HEK293T (cell line): ENCODE results near the gene ANKRD12.

Experiments
- CTCF ChIA-PET: fragments of 350-600 bp; formaldehyde crosslinking; extraction: SDS; loops from one replicate; lab custom pipeline; 2021; ENCODE audit warnings: antibody characterized with exemption, inconsistent platforms; lab: Yijun Ruan, JAX
- POLR2A ChIA-PET: fragments of 350-600 bp; formaldehyde crosslinking; extraction: SDS; loops from one replicate; lab custom pipeline; 2020; ENCODE audit warnings: antibody characterized with exemption, inconsistent platforms; lab: Yijun Ruan, JAX
- DNase-seq: peaks from one replicate; pipeline ENCODE4 v3.0.0; 2012; ENCODE audit warnings: mixed read lengths; ENCODE audit errors: extremely low spot score
- ARNT ChIP-seq: fragments of 450-650 bp; IDR thresholded peaks from 2 replicates; pipeline ENCODE4 v1.6.1; 2017; ENCODE audit warnings: mild to moderate bottlenecking
- BHLHE40 ChIP-seq: fragments of 450-650 bp; IDR thresholded peaks from 2 replicates; pipeline ENCODE4 v1.6.1; 2016; ENCODE audit warnings: mild to moderate bottlenecking, moderate library complexity, borderline replicate concordance
- CTBP1 ChIP-seq: fragments of 450-650 bp; IDR thresholded peaks from 2 replicates; pipeline ENCODE4 v1.6.1; 2016; ENCODE audit warnings: borderline replicate concordance
- ELF4 ChIP-seq: fragments of 450-650 bp; IDR thresholded peaks from 2 replicates; pipeline ENCODE4 v1.6.1; 2017; ENCODE audit warnings: antibody characterized with exemption
- FOXA1 ChIP-seq: fragments of 450-650 bp; IDR thresholded peaks from 2 replicates; pipeline ENCODE4 v1.6.1; 2016; ENCODE audit warnings: mild to moderate bottlenecking
- FOXK2 ChIP-seq: fragments of 450-650 bp; IDR thresholded peaks from 2 replicates; pipeline ENCODE4 v1.6.1; 2016; ENCODE audit warnings: mild to moderate bottlenecking
- FOXM1 ChIP-seq: fragments of 450-650 bp; IDR thresholded peaks from 2 replicates; pipeline ENCODE4 v1.6.1; 2017; ENCODE audit warnings: mild to moderate bottlenecking, borderline replicate concordance
- HDGF ChIP-seq: fragments of 450-650 bp; IDR thresholded peaks from 2 replicates; pipeline ENCODE4 v1.6.1; 2017; ENCODE audit warnings: antibody characterized with exemption, borderline replicate concordance
- L3MBTL2 ChIP-seq: fragments of 450-650 bp; conservative IDR thresholded peaks from 2 replicates; pipeline ENCODE4 v1.6.1; 2016; ENCODE audit warnings: mild to moderate bottlenecking
- LEF1 ChIP-seq: fragments of 450-650 bp; IDR thresholded peaks from 2 replicates; pipeline ENCODE4 v1.6.1; 2017; ENCODE audit warnings: mild to moderate bottlenecking, borderline replicate concordance
- NFRKB ChIP-seq: fragments of 450-650 bp; IDR thresholded peaks from 2 replicates; pipeline ENCODE4 v1.6.1; 2016; ENCODE audit warnings: mild to moderate bottlenecking, moderate library complexity
- SP1 ChIP-seq: fragments of 450-650 bp; IDR thresholded peaks from 2 replicates; pipeline ENCODE4 v1.6.1; 2017
- SUZ12 ChIP-seq: fragments of 450-650 bp; IDR thresholded peaks from 2 replicates; pipeline ENCODE4 v1.6.1; 2016; ENCODE audit warnings: mild to moderate bottlenecking
- TARDBP ChIP-seq: fragments of 450-650 bp; IDR thresholded peaks from 2 replicates; pipeline ENCODE4 v1.6.1; 2016
- ZNF384 ChIP-seq: fragments of 450-650 bp; IDR thresholded peaks from 2 replicates; pipeline ENCODE4 v1.6.1; 2016
- TF ChIP-seq, protein P1 (sequence below): fragments of 450-650 bp; IDR thresholded peaks from 2 replicates; pipeline ENCODE4 v1.6.1; 2016

The ANKRD12 gene

DNA sequence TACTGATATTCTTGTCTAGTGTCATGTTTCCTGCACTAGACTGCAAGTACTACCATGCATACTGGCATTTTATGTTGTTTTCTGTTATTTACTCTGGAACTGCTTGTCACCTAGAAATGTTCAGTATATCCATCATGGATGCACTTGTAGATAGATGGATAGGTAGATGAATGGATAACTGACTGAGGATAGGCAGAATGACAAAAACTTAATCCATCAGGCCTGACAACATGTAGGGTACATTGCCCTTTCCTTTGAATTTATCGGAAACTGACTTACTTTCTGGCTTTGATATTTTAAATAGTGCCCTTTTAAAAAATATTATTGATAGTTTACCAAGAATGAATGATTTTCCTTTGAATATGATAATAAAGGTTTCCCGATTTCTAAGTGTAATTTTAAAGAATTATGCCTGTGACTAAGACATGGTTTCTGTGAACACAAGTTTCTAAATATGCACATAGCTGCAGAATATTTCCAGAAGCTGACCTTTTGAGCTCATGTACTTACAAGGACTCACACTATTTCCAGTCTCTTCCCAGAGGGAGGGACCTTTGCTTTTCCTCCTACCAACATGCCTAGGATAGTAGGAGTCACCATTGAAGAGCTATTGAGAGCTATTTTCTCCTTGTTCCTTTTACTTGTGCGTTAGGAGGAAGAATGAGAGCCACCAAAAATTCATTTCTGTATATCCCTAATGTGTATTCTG, 81.3 kb downstream of the ANKRD12 start:
- CTCF ChIA-PET: no interaction called here
- TF ChIP-seq ARNT: no peak
- TF ChIP-seq FOXM1: no peak
- no peak for TF ChIP-seq TARDBP
- no peak for TF ChIP-seq ELF4
- no peak for TF ChIP-seq HDGF
- no peak for TF ChIP-seq FOXK2
- TF ChIP-seq L3MBTL2: no peak
- TF ChIP-seq ZNF384: no peak
- TF ChIP-seq LEF1: no peak
- no peak for TF ChIP-seq NFRKB
- POLR2A ChIA-PET: no interaction called here
- no peak for DNase-seq

DNA sequence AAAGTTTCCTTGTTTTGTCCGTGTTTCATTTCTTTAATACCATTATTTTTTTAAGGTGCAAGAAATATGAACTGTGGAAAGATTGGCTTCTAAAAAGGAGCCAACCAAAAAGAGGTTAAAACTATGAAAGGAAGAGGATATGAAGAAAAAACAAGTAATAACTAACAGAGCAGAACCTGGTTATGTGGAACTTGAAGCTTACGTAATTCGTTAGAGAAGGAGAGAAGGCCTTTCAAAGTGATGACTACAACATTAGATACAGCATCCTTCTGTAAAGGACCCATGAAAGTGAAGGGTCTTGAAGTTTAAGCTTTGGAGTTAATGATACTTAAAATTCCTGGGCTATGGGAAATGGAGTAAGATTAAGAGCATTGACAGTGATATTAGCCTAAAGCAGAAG, 84.5 kb downstream of the ANKRD12 start:
- ChIA-PET CTCF (no interaction called here), POLR2A (no interaction called here)
- no peak for TF ChIP-seq ZNF384
- TF ChIP-seq FOXK2: no peak
- TF ChIP-seq, protein P1, sequence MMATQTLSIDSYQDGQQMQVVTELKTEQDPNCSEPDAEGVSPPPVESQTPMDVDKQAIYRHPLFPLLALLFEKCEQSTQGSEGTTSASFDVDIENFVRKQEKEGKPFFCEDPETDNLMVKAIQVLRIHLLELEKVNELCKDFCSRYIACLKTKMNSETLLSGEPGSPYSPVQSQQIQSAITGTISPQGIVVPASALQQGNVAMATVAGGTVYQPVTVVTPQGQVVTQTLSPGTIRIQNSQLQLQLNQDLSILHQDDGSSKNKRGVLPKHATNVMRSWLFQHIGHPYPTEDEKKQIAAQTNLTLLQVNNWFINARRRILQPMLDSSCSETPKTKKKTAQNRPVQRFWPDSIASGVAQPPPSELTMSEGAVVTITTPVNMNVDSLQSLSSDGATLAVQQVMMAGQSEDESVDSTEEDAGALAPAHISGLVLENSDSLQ: no peak
- TF ChIP-seq FOXA1: no peak
- TF ChIP-seq ELF4: no peak
- no peak for TF ChIP-seq L3MBTL2
- no peak for TF ChIP-seq SP1
- no peak for TF ChIP-seq ARNT
- TF ChIP-seq LEF1: no peak
- TF ChIP-seq SUZ12: no peak
- no peak for TF ChIP-seq FOXM1
- TF ChIP-seq TARDBP: no peak
- no peak for TF ChIP-seq BHLHE40
- no peak for TF ChIP-seq HDGF
- TF ChIP-seq NFRKB: no peak
- TF ChIP-seq CTBP1: no peak
- DNase-seq: no peak

DNA sequence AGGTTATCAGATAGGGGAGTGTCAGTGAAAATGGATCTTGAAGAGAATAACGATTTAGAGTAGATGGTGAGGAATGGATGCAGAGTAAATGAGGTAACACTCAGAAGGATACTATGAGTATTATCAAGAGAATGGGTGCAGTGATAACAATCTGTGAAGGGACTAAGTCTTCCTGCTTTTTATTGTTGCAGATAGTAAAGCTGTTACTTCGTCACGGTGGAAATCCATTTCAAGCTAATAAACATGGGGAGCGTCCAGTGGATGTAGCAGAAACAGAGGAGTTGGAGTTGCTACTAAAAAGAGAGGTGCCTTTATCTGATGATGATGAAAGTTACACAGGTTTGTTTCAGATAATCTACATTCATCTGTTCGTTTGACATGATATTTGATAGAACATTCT, 85.1 kb downstream of the ANKRD12 start:
- no peak for DNase-seq
- POLR2A ChIA-PET: no interaction called here
- CTCF ChIA-PET: no interaction called here
- no peak for TF ChIP-seq TARDBP
- TF ChIP-seq ELF4: no peak
- TF ChIP-seq SUZ12: no peak
- no peak for TF ChIP-seq SP1
- TF ChIP-seq, protein P1: no peak
- no peak for TF ChIP-seq ARNT
- TF ChIP-seq BHLHE40: no peak
- TF ChIP-seq ZNF384: no peak
- no peak for TF ChIP-seq HDGF
- TF ChIP-seq FOXK2: no peak
- no peak for TF ChIP-seq LEF1
- TF ChIP-seq CTBP1: no peak
- no peak for TF ChIP-seq FOXM1
- no peak for TF ChIP-seq FOXA1
- no peak for TF ChIP-seq L3MBTL2

DNA sequence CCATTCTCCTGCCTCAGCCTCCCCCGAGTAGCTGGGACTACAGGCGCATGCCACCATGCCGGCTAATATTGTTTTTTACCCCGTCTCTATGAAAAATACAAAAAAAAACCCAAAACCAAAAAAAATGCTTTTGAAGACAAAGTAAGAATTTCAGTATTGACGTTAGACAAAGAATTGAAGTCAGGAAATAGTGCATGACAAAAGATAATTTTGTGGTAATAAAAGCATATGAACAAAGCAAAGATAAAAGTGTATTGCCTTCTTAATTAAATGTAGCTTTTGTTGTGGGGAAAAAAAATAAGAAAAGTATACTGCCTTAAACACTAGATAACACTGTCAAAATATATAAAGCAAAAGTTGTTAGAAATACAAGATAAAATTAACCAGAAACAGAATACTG, 86.8 kb downstream of the ANKRD12 start:
- ChIA-PET POLR2A (no interaction called here), CTCF (no interaction called here)
- TF ChIP-seq CTBP1 (no peak), BHLHE40 (no peak), SUZ12 (no peak), ARNT (no peak), NFRKB (no peak), TARDBP (no peak), HDGF (no peak), FOXK2 (no peak), ELF4 (no peak), SP1 (no peak), LEF1 (no peak), L3MBTL2 (no peak), FOXA1 (no peak), FOXM1 (no peak), ZNF384 (no peak)
- TF ChIP-seq, protein P1: no peak
- DNase-seq: no peak

DNA sequence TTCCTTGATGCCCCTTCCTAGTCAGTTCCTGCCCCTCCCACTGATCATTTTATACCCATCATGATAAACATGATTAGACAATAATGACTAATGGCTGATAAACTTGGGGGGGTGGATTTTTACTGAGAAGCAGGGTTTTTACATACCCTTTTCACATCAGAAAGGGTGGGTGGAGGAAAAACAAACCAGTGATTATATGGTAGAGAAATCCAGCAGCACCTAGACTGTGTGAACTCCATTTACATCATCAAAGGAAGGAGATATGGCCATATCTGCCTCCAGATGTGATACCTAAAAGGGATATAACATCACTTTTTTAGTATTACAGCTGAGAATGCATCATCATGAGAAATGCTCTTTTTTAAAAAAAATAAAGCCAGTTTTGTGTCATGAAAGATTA, 89.9 kb downstream of the ANKRD12 start:
- no peak for DNase-seq
- TF ChIP-seq ZNF384: no peak
- no peak for TF ChIP-seq SUZ12
- TF ChIP-seq CTBP1: no peak
- no peak for TF ChIP-seq FOXM1
- TF ChIP-seq LEF1: no peak
- no peak for TF ChIP-seq FOXK2
- CTCF ChIA-PET: no interaction called here
- POLR2A ChIA-PET: no interaction called here

DNA sequence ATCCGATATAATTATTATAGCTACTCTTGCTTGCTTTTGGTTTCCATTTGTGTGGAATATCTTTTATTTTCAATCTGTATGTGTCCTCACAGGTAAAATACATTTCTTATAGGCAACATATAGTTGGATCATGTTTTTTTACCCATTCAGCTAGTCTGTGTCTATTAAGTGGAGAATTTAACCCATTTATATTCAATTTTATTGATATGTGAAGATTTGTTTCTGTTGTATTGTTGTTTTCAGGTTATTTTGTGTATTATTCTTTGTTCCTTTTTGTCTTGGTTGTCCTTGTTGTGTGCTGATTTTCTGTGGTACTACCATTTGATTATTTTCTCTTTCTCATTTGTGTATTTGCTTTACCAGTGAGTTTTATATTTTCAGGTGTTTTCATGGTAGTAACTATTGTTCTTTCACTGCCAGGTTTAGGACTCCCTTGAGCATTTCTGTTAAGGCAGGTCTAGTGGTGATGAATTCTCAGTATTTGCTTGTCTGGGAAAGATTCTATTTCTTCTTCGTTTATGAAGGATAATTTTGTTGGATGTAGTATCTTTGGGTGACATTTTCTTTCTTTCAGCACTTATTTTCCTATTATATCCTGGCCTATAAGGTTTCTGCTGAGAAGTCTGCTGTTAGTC, 95.4 kb downstream of the ANKRD12 start:
- no peak for DNase-seq
- no peak for TF ChIP-seq HDGF
- no peak for TF ChIP-seq FOXM1
- TF ChIP-seq ELF4: no peak
- no peak for TF ChIP-seq BHLHE40
- TF ChIP-seq, protein P1: no peak
- TF ChIP-seq FOXK2: no peak
- no peak for TF ChIP-seq SUZ12
- no peak for TF ChIP-seq SP1
- TF ChIP-seq CTBP1: no peak
- ChIA-PET CTCF (no interaction called here), POLR2A (no interaction called here)
